ENCODE data around the gene ELAC2. TPM values are rescaled to one million over a fixed set of nuclear protein-coding genes. Genes with fewer than 3 reads are reported as not detected.
A peak's percentile ranks its signal among the peaks of the same experiment; 100 is the strongest.

ELAC2 gene
- 10 to 100 TPM; 70.7 to 78.7 (median 76.2) TPM for total RNA-seq

- Histone ChIP-seq H3K4me1 (peaks cover 12 to 14% of the 10 kb centered on the region in 2 donors), H3K9me3 (no peaks in the 10 kb centered on the region), H3K27me3 (no peaks in the 10 kb centered on the region), H3K36me3 (peaks cover 5 to 38% of the 10 kb centered on the region in 2 donors), H3K27ac (peak within 1 kb of the TSS; percentile 78 to 87 (median 82)), H3K4me3 (peak within 1 kb of the TSS; percentile 75 to 94 (median 86))
- intact Hi-C loops (cut with DNase I; ENCODE audit: low total_unique reads): loop anchor here (5.0 to 10.0 kb wide), 3 partner anchors 993 to 1284 kb away; partner anchors contain the start of genes HS3ST3B1, MAP2K4 and ZNF18
- peak; percentile 99 to 100 for ATAC-seq
- in situ Hi-C loops (cut with MboI; ENCODE audit: low sequenced_read_pairs in 4 of 4): loop anchor here in 2 of 4 donors (25.0 kb wide), 2 partner anchors 481 to 1006 kb away; partner anchors contain the start of gene MAP2K4 (in 1 of the 2)
- peak; percentile 96 to 97 for DNase-seq
- peak in 4 of 5 experiments; percentile 7 to 26 (median 20) for TF ChIP-seq CTCF (IDR thresholded peaks at IDR 0.05 in 4 of 5, conservative IDR thresholded peaks at IDR 0.05 in 1 of 5)
- TF ChIP-seq POLR2A (IDR thresholded peaks at IDR 0.05): peak; percentile 54 to 61
Observed at GRCh38 chr17:13017655-13018459, at the start of gene ELAC2. Gene ELAC2 (minus strand): TSS chr17:13018027. CDS start chr17:13017947, 80 bp downstream.

GRCh38 chr17:13065032-13065431, 47.2 kb upstream of the ELAC2 start:
- H3K9me3 ChIP-seq: no peaks in the 10 kb centered on the region
- no peak for DNase-seq
- H3K36me3 ChIP-seq: no peaks in the 10 kb centered on the region
- no peak overlapping the region for H3K27ac ChIP-seq
- ATAC-seq: no peak
- H3K27me3 ChIP-seq: no peaks in the 10 kb centered on the region
- TF ChIP-seq CTCF (IDR thresholded peaks at IDR 0.05 in 4 of 5, conservative IDR thresholded peaks at IDR 0.05 in 1 of 5): no peak
- no peak for TF ChIP-seq POLR2A (IDR thresholded peaks at IDR 0.05)
- in situ Hi-C loops (cut with MboI; ENCODE audit: low sequenced_read_pairs in 4 of 4) (no loop called here), intact Hi-C loops (cut with DNase I; ENCODE audit: low total_unique reads) (no loop called here)
- H3K4me1 ChIP-seq: no peaks in the 10 kb centered on the region
- H3K4me3 ChIP-seq: no peak overlapping the region

- no peak for DNase-seq
- H3K27me3 ChIP-seq: no peaks in the 10 kb centered on the region
- H3K4me1 ChIP-seq: no peaks in the 10 kb centered on the region
- no peaks in the 10 kb centered on the region for H3K36me3 ChIP-seq
- in situ Hi-C loops (cut with MboI; ENCODE audit: low sequenced_read_pairs in 4 of 4): no loop called here
- no peak for ATAC-seq
- TF ChIP-seq POLR2A (IDR thresholded peaks at IDR 0.05) (no peak), CTCF (IDR thresholded peaks at IDR 0.05 in 4 of 5, conservative IDR thresholded peaks at IDR 0.05 in 1 of 5) (no peak)
- H3K4me3 ChIP-seq: no peak overlapping the region
- intact Hi-C loops (cut with DNase I; ENCODE audit: low total_unique reads): no loop called here
- H3K27ac ChIP-seq: no peak overlapping the region
- H3K9me3 ChIP-seq: no peaks in the 10 kb centered on the region
Observed at GRCh38 chr17:13055131-13055530, 37.3 kb upstream of the ELAC2 start.

GRCh38 chr17:13054666-13055065, 36.8 kb upstream of the ELAC2 start:
- Histone ChIP-seq H3K27ac (no peak overlapping the region), H3K9me3 (no peaks in the 10 kb centered on the region), H3K4me1 (no peaks in the 10 kb centered on the region), H3K4me3 (no peak overlapping the region), H3K27me3 (no peaks in the 10 kb centered on the region), H3K36me3 (no peaks in the 10 kb centered on the region)
- ATAC-seq (no peak), DNase-seq (no peak)
- intact Hi-C loops (cut with DNase I; ENCODE audit: low total_unique reads) (no loop called here), in situ Hi-C loops (cut with MboI; ENCODE audit: low sequenced_read_pairs in 4 of 4) (no loop called here)
- TF ChIP-seq POLR2A (IDR thresholded peaks at IDR 0.05): no peak
- TF ChIP-seq CTCF (IDR thresholded peaks at IDR 0.05 in 4 of 5, conservative IDR thresholded peaks at IDR 0.05 in 1 of 5): no peak
